DMS79 (cell line): Measurements from ENCODE around the gene PBX4.

Experiments
- DNase-seq: peaks from one replicate; lab custom pipeline; 2025; lab: John Stamatoyannopoulos, UW

PBX4 gene

GRCh38 chr19:19538061-19538784, 80.3 kb downstream of the PBX4 start, which contains the start of gene CILP2:
TSS of gene CILP2 (plus strand) at chr19:19538265. CDS start at chr19:19538350, 85 bp downstream.
- peak; percentile 15 for DNase-seq

GRCh38 chr19:19537075-19538048, 81.1 kb downstream of the PBX4 start:
- DNase-seq, result no peak

- no peak for DNase-seq
These were observed 82.9 kb downstream of the PBX4 start for GRCh38 chr19:19535311-19536191.

- no peak for DNase-seq
These were observed 83.8 kb downstream of the PBX4 start for GRCh38 chr19:19534556-19535265.

- no peak for DNase-seq
These were observed 84.6 kb downstream of the PBX4 start for GRCh38 chr19:19533841-19534240.

GRCh38 chr19:19532806-19533701, 85.4 kb downstream of the PBX4 start:
- DNase-seq, result no peak

GRCh38 chr19:19531951-19532805, 86.3 kb downstream of the PBX4 start:
- peak; percentile 24 for DNase-seq

- no peak for DNase-seq
These were observed 87.6 kb downstream of the PBX4 start for GRCh38 chr19:19530889-19531288.

- no peak for DNase-seq
These were observed 88.1 kb downstream of the PBX4 start for GRCh38 chr19:19530423-19530804.

GRCh38 chr19:19529783-19530422, 88.6 kb downstream of the PBX4 start:
- no peak for DNase-seq

- no peak for DNase-seq
These were observed 89.6 kb downstream of the PBX4 start, which contains the start of gene YJEFN3 for GRCh38 chr19:19528721-19529490. TSS of gene YJEFN3 (plus strand) at chr19:19528911. CDS start at chr19:19528933, 22 bp downstream.

GRCh38 chr19:19527674-19528625, 90.5 kb downstream of the PBX4 start:
- DNase-seq, result no peak

GRCh38 chr19:19527371-19527656, 91.2 kb downstream of the PBX4 start:
- DNase-seq, result no peak

GRCh38 chr19:19526581-19527370, 91.7 kb downstream of the PBX4 start:
- no peak for DNase-seq

- DNase-seq, result no peak
These were observed 92.7 kb downstream of the PBX4 start for GRCh38 chr19:19525611-19526380.
